Measurements from ENCODE around the gene ZEB2.

The ZEB2 gene

GRCh38 chr2:144495227-144496091 lies 24.5 kb downstream of the ZEB2 start:
- no peak for DNase-seq (ENCODE audit: low spot score)

- no peak for DNase-seq (ENCODE audit: low spot score)
Measured at GRCh38 chr2:144493027-144493809, 26.7 kb downstream of the ZEB2 start.

GRCh38 chr2:144490857-144491256 lies 29.1 kb downstream of the ZEB2 start:
- no peak for DNase-seq (ENCODE audit: low spot score)

- DNase-seq (ENCODE audit: low spot score) = no peak
Measured at GRCh38 chr2:144490017-144490416, 29.9 kb downstream of the ZEB2 start.

- DNase-seq (ENCODE audit: low spot score) = no peak
Measured at GRCh38 chr2:144489315-144489916, 30.5 kb downstream of the ZEB2 start.

- no peak for DNase-seq (ENCODE audit: low spot score)
Measured at GRCh38 chr2:144484201-144484948, 35.5 kb downstream of the ZEB2 start.

- DNase-seq (ENCODE audit: low spot score) = no peak
Measured at GRCh38 chr2:144481666-144482065, 38.3 kb downstream of the ZEB2 start.

GRCh38 chr2:144481109-144481508 lies 38.8 kb downstream of the ZEB2 start:
- DNase-seq (ENCODE audit: low spot score) = no peak

- DNase-seq (ENCODE audit: low spot score) = no peak
Measured at GRCh38 chr2:144480285-144480684, 39.6 kb downstream of the ZEB2 start.

GRCh38 chr2:144479659-144480058 lies 40.3 kb downstream of the ZEB2 start:
- DNase-seq (ENCODE audit: low spot score) = no peak

GRCh38 chr2:144479138-144479537 lies 40.8 kb downstream of the ZEB2 start:
- no peak for DNase-seq (ENCODE audit: low spot score)

- DNase-seq (ENCODE audit: low spot score) = no peak
Measured at GRCh38 chr2:144477957-144478311, 42.0 kb downstream of the ZEB2 start.

GRCh38 chr2:144477281-144477956 lies 42.5 kb downstream of the ZEB2 start:
- no peak for DNase-seq (ENCODE audit: low spot score)

GRCh38 chr2:144476682-144477081 lies 43.2 kb downstream of the ZEB2 start:
- no peak for DNase-seq (ENCODE audit: low spot score)

GRCh38 chr2:144475569-144476275 lies 44.2 kb downstream of the ZEB2 start:
- DNase-seq (ENCODE audit: low spot score) = no peak

GRCh38 chr2:144475044-144475443 lies 44.9 kb downstream of the ZEB2 start:
- no peak for DNase-seq (ENCODE audit: low spot score)

- no peak for DNase-seq (ENCODE audit: low spot score)
Measured at GRCh38 chr2:144474017-144474416, 45.9 kb downstream of the ZEB2 start.

- DNase-seq (ENCODE audit: low spot score) = no peak
Measured at GRCh38 chr2:144472911-144473310, 47.0 kb downstream of the ZEB2 start.

GRCh38 chr2:144472046-144472412 lies 47.9 kb downstream of the ZEB2 start:
- no peak for DNase-seq (ENCODE audit: low spot score)

GRCh38 chr2:144471305-144472045 lies 48.4 kb downstream of the ZEB2 start:
- DNase-seq (ENCODE audit: low spot score) = no peak

Data from SW480 (cell line).